GM18951 (cell line): ENCODE results near the gene PTPRD.

Experiments used
- POLR2A ChIP-seq: IDR thresholded peaks from 4 replicates; pipeline ENCODE4 v1.6.1; 2011; ENCODE audit warnings: mild to moderate bottlenecking; ENCODE audit not compliant: insufficient read length, insufficient read depth; ENCODE audit errors: extremely low read depth
- in situ Hi-C: fragments of 300-500 bp; cut with MboI; formaldehyde crosslinking; loops from one replicate; pipeline ENCODE4 v1.12.0; 2022; ENCODE audit warnings: low sequenced_read_pairs, mixed read lengths, inconsistent platforms; ENCODE audit not compliant: unreplicated experiment

Gene PTPRD

DNA sequence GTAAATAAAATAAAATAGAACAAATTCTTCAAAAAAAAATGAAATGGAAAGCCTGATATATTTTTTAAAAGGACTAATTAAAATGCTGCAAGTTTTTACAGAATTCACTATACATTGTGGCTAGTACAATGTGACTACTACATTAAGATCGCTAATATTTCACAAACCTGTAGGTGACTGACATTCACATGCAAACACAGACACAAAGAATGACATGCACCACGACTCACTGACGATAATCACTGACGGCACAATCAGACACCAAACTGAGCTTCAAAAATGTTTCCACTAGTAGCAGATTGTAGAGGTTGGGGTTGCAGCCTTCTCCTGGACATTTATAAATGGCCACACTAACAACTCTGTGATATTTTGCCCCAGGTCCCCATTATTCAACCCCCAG, 2175.5 kb downstream of the PTPRD start:
- TF ChIP-seq POLR2A = no peak
- in situ Hi-C loops = no loop called here

DNA sequence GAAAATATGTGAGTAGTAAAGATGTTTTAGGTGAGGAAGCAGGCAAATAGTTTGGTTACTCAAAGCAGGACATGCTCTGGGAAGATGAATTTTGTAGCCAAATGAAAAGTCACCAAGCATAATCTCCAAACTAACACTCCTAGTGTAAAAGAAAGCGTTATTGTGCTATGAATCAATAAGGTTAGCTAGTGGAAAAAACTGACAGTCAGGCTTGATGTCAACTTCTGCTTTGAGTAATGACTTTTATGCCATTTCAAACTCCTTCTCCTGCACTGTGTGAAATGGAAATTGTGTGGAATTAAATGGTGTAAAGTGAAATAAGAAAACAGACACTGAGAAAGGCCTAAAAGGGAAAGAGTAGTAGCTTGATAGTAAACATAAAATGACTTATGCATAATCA, 2176.0 kb downstream of the PTPRD start:
- in situ Hi-C loops = no loop called here
- TF ChIP-seq POLR2A = no peak

DNA sequence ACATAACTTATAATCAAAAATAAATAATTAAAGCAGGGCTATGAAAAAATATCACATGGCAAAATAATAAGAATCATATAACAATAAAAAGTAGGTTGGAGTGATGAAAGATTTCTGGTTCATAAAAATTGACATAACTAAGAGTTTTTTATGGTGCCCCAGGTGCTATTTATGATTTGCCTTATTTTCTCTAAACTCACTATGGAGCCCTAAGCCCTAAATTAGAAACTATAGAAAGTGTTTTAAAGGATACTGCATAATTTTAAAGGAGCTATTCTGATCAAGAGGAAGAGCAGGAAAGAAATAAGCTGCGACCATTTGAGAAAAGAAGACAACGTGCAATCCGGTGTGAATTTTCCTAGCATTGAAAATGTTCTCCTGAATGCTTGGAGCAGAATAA, 2178.2 kb downstream of the PTPRD start:
- no peak for TF ChIP-seq POLR2A

DNA sequence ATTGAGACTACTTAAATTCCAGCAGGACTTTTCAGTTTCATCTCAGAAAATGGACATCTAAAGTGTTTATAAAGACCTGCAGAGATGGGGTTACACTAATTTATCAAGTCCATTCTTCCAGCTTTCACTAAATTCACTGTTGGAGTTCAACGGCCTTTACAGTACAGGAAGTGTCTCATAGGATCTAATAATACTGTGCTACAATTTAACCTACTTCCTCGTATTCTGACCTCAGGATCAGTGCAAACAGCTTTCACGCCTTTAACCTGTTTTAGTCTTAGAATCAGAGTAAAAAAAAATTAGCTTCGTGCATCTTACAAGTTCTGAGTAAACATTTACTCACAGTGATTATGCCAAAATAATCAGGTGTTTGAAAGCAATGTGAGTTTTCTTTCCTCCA, 2180.6 kb downstream of the PTPRD start:
- in situ Hi-C loops = no loop called here
- no peak for TF ChIP-seq POLR2A

More for the DNA sequence above, 2178.2 kb downstream of the PTPRD start:
- in situ Hi-C loops = no loop called here

DNA sequence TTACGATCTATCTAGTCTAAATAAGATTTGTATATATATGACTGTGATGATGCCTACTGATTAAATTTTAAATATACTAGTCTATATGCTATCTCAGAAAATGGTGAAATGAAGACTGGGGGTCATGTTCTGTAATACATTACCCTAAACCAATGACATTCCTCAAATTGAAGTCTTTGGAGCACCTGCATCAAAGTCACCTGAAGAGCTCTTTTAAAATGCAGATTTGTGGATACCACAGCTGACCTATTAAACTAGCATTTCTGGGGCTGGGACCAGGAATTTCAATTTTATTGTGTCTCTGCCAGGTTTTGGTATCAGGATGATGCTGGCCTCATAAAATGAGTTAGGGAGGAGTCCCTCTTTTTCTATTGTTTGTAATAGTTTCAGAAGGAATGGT, 2181.3 kb downstream of the PTPRD start:
- in situ Hi-C loops = no loop called here
- TF ChIP-seq POLR2A = no peak

DNA sequence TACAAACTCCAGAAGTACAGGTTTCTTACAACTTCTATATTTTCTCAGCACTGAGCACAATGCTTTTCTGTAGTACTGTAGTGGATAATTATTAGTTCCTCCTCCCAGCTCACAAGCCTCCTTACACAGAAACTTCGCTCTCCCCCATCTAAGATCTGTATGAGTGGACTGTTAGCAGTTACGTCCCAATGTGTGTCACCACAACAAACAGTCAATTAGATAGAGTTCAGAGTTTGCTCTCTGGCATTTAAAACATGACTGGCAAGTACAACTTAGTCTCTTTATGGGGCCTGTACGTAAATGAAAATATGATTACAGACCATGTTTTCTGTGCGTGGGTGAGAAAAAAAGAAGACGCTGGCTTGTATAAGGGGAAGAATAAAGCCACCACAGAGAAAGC, 2181.9 kb downstream of the PTPRD start:
- TF ChIP-seq POLR2A = no peak
- in situ Hi-C loops = no loop called here

DNA sequence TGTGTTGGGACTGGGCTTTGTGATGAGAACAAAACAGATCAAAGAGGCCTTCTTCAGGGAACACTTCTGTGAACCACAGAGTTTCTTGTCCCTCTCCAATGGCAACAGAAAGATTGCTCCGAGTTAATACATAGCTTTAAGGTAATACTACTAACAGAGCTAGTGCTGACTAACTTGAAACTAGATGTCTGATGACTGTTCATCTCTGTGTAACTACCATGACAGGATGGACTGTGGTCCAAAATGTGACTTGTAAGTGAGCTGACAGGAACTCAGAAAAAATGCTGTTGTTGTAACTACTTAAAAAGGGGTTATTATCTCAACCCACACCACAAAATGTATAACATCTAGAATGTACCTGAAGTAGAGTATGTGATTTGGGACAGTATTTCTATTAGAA, 2183.0 kb downstream of the PTPRD start:
- in situ Hi-C loops = no loop called here
- no peak for TF ChIP-seq POLR2A

DNA sequence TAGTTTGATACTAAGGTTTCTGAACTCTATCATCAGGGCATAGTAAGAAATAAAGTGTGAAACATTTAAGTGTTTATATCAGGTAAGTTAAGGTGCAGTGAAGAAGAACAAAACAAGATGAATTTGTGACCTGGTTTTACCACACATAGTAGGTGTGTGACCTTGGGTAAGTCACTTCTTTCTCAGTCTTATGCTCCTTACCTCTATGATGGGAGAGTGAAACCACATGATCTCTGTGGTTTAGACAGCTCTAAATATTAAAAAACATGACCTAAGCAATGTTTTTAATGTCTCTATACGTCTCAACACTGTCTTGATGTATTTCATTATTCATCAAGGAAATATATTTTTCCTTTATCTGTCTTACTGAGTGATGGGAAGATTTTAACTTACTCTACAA, 2183.6 kb downstream of the PTPRD start:
- no peak for TF ChIP-seq POLR2A
- in situ Hi-C loops = no loop called here

DNA sequence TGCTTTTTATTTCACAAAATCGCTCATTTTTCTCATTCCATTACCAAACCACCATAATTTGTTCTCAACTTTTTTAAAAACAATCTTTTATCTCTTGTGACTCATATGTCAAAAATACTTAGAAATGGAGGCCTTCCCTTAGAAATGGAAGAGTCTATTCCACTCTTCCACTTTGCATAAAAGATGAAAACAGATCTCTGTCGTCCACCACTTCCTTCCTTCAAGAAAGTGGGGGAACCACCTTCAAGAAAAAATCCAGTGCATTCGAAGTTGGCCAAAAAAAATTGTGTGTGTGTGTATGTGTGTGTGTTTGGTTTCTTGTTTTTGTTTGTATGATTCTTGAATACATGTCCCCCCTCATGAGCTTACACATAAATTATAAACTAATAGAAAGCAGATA, 2184.4 kb downstream of the PTPRD start:
- no peak for TF ChIP-seq POLR2A
- in situ Hi-C loops = no loop called here

DNA sequence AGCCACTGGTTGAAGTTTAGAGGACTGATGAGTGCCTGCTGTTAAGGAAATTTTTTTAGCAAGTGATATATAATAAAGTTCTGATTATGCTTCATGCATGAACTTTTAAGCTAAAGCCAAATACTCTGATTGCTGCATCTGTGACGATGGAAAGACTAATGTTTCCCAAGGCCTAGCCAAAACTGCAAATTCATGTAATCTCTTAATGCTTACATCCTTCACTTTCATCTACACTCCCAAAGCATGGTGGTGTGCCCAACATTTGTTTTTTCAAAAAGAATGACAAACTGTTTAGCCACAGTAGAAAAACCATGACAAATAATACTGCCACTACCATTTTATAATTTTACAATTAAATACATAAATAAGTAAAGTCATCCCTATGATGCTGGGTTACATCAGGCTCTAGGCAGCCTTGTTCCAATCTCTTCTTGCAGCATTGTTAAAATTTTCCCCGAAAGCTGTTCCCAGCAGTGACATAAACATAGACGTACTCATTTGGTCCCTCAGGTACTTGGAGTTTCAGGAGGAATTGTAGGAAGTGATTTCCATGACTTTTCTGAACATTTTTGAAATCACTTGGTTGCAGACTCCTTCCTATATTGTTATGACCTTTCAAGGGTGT, 2187.9 kb downstream of the PTPRD start:
- in situ Hi-C loops = no loop called here
- no peak for TF ChIP-seq POLR2A

DNA sequence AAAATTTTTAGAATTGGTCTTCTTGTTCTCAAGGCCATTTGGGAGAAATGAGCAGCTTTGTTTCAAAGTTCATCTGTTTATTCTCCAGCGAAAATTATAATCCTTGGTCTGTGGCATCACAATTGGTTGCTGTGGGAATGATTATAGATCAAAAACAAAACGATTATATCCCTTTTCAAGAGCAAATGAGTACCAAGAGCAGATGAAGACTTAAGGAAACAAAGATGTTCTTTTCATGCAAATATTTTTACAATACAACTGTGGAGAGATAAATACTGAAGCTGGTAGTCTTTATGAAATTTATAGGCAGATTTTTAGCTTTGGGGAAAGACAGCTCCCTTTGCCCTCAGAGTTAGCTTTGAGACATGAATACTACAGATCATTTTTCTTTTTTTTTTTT, 2192.4 kb downstream of the PTPRD start:
- in situ Hi-C loops = no loop called here
- no peak for TF ChIP-seq POLR2A

DNA sequence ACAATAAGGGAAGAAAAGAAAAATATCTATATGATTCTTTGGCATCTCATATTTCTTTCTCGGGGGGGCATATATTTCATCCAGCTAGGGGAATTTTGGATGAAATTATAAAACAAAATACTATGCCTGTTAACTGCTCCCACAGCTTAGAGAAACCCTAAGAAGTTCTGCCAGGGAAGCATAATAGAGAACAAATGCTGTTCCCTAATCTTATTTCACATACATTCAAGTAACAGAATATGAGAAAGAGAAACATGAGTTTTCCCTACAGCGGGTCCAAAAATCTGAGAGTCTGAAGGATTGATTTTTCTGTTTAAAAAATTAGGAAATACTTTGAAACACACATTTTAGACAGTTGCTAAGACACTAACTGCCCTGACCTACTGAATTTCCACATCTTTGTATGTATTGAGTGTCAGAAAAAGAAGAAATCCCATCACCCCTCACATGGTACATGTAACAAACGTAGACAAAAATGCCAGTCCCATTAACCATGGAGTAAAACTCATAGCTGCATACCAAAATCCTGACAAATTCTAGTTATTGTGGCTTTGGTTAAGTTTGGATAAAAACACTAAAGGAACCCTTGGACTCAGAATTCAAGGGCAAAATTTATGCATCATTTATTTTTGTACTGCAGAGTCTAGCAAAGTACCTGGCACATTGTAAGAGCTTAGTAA, 2193.1 kb downstream of the PTPRD start:
- TF ChIP-seq POLR2A = no peak
- in situ Hi-C loops = no loop called here

DNA sequence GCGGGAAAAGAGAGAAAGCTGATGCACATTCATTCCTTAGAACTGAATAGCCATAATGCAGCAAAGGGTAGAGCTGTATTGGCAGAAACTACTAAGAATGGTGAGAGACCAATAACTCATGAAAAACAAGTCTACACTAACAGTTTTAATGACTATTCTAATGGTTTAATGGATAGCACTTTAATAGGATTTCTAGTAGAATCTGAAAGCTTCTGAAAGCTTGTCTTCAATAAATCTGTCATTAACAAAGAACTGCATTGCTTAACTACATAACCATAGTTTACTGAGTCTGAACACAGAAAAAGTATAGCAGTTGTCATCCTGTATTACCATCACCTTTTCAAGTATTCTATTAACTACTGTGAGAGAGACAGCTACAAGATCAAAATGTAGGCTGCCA, 2195.5 kb downstream of the PTPRD start:
- in situ Hi-C loops = no loop called here
- TF ChIP-seq POLR2A = no peak

DNA sequence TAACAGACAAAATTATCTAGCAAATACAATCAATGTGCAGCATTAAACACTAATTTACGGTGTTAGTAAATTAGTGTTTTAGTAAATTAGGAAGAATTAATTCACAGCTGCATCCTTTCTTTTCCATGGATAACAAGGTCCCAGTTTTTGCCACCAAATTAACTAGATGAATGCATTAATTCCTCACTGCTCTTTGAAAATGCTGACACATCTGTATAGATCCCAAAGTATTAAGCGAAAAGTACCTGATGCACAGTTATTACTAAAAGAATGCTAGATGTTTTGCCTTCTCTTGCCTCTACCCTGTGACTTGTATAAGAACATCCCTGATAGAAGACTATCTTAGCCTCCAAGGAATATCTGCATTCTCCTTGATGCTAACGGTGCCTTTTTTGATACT, 2200.5 kb downstream of the PTPRD start:
- in situ Hi-C loops = no loop called here
- no peak for TF ChIP-seq POLR2A
